Measurements from ENCODE around the gene ACTL10. TPM values are rescaled to one million over a fixed set of nuclear protein-coding genes. Genes with fewer than 3 reads are reported as not detected.
A peak's percentile ranks its signal among the peaks of the same experiment; 100 is the strongest.

Gene ACTL10
- total and polyA plus RNA-seq, 2 of the 13 experiments (the other 11 are each of a cell fraction or from before 2014, with no cell fraction given), result not detected

DNA sequence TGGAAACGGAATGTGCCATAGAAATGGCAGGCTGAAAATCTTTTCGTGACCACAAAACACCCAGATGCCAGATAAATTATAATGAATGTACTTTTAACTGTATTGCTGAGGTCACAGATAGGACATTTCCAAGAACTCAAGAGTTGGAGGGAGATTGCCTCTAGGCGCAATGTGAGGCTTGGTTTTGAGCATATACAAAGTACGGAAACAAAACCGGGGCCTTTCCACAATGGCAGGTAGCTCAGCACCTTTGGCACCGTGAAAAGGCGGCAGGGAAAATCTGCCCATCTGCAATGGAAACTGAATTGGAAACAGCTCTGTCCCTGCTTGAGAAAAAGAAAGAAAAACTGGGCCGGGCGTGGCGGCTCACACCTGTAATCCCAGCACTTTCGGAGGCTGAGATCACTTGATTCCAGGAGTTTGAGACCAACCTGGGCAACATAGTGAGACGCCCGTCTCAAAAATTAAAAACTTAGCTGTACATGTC is 15.1 kb upstream of the ACTL10 start:
- H3K9me3 ChIP-seq (ENCODE audit: low read length), result no peaks in the 10 kb centered on the region
- DNase-seq (ENCODE audit: low spot score), result no peak
- no TSS peak for BruUV-seq (replicated peaks)
- intact Hi-C loops (cut with micrococcal nuclease; ENCODE audit: unreplicated experiment) (loop anchor here (2.0 to 5.0 kb wide), 2 partner anchors 134 to 195 kb away; no protein-coding TSS in a partner anchor), in situ Hi-C loops (cut with HindIII; ENCODE audit: extremely low pct_ligation_motif_present, low pct_unique_long_range_greater_than_20kb) (loop anchor here (5.0 kb wide), 1 partner anchor 189 kb away; no protein-coding TSS in a partner anchor)
- H2AFZ ChIP-seq (ENCODE audit: low read length), result no peak overlapping the region
- FAIRE-seq, result no peak
- peaks cover 0 to 3% of the 10 kb centered on the region in 2 experiments; a peak in 1 of 5 replicates for H3K36me3 ChIP-seq (replicated peaks in 1 of 2; ENCODE audit: control insufficient read depth in 1 of 2, insufficient read depth in 2 of 2, low read length in 2 of 2)
- no peaks in the 10 kb centered on the region; the same call in 1 of the 2 replicates for H4K20me1 ChIP-seq (ENCODE audit: insufficient read depth, low read length)
- no peaks in the 10 kb centered on the region for H3K27me3 ChIP-seq (ENCODE audit: control insufficient read depth in 1 of 2, insufficient read depth in 2 of 2, low read length in 2 of 2)
- no peak overlapping the region for H3K27ac ChIP-seq (ENCODE audit: extremely low read length, insufficient read depth, low read length)
- H3K4me2 ChIP-seq (ENCODE audit: low read depth, low read length), result no peak overlapping the region
- ATAC-seq, result no peak
- CTCF ChIA-PET (ENCODE audit: low intra/inter-chr PET ratio, low total read pairs), result interaction anchor here (1.7 to 4.7 kb wide), 2 partner anchors 135 to 193 kb away, joined by 4 to 53 read pairs; no protein-coding TSS in a partner anchor
- H3K79me2 ChIP-seq (ENCODE audit: insufficient read depth, low read length), result no peaks in the 10 kb centered on the region
- POLR2A ChIA-PET, result interaction anchor here (0.8 to 2.2 kb wide), 2 partner anchors 12 to 207 kb away, joined by 3 to 8 read pairs; partner anchors contain the start of gene SNTA1
- peaks cover 37% of the 10 kb centered on the region for H3K4me1 ChIP-seq (ENCODE audit: insufficient read depth, low read length)
- WGBS (ENCODE audit: low lambda C conversion rate), result 69% methylated on average over 13 of the region's 13 CpGs
- H3K9ac ChIP-seq (ENCODE audit: insufficient read depth, low read depth, low read length), result no peak overlapping the region
- H3K4me3 ChIP-seq (replicated peaks in 1 of 3; ENCODE audit: insufficient read depth in 1 of 3, low read depth in 2 of 3, low read length in 3 of 3), result no peak overlapping the region
- TF ChIP-seq, protein P1, sequence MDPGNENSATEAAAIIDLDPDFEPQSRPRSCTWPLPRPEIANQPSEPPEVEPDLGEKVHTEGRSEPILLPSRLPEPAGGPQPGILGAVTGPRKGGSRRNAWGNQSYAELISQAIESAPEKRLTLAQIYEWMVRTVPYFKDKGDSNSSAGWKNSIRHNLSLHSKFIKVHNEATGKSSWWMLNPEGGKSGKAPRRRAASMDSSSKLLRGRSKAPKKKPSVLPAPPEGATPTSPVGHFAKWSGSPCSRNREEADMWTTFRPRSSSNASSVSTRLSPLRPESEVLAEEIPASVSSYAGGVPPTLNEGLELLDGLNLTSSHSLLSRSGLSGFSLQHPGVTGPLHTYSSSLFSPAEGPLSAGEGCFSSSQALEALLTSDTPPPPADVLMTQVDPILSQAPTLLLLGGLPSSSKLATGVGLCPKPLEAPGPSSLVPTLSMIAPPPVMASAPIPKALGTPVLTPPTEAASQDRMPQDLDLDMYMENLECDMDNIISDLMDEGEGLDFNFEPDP (CRISPR knock-in tag; conservative IDR thresholded peaks at IDR 0.05), result 0 out of 2 replicates have a peak, but pooled peaks have one; percentile 86
- TF ChIP-seq SNAI1 (CRISPR knock-in tag; IDR thresholded peaks at IDR 0.05; ENCODE audit: borderline replicate concordance), result no peak
- TF ChIP-seq RARG (CRISPR knock-in tag; IDR thresholded peaks at IDR 0.05; ENCODE audit: low read depth), result no peak
- TF ChIP-seq ELF4 (CRISPR knock-in tag; IDR thresholded peaks at IDR 0.05; ENCODE audit: borderline replicate concordance), result no peak
- TF ChIP-seq ZNF33B (CRISPR knock-in tag; IDR thresholded peaks at IDR 0.05), result 0 out of 2 replicates have a peak, but pooled peaks have one; percentile 39
- TF ChIP-seq ZNF75D (CRISPR knock-in tag; IDR thresholded peaks at IDR 0.05; ENCODE audit: borderline replicate concordance), result no peak
- TF ChIP-seq ZNF329 (CRISPR knock-in tag; IDR thresholded peaks at IDR 0.05; ENCODE audit: low read depth), result no peak
- no peak for TF ChIP-seq ADNP (CRISPR knock-in tag; IDR thresholded peaks at IDR 0.05)
- no peak for TF ChIP-seq ZNF331 (CRISPR knock-in tag; IDR thresholded peaks at IDR 0.05)
- TF ChIP-seq ZSCAN22 (CRISPR knock-in tag; IDR thresholded peaks at IDR 0.05), result no peak
- TF ChIP-seq ZFP36L1 (CRISPR knock-in tag; IDR thresholded peaks at IDR 0.05), result no peak
- no peak for TF ChIP-seq BRD4 (CRISPR knock-in tag; IDR thresholded peaks at IDR 0.05)
- no peak for TF ChIP-seq ZNF703 (CRISPR knock-in tag; IDR thresholded peaks at IDR 0.05; ENCODE audit: borderline replicate concordance)
- TF ChIP-seq, protein P2, sequence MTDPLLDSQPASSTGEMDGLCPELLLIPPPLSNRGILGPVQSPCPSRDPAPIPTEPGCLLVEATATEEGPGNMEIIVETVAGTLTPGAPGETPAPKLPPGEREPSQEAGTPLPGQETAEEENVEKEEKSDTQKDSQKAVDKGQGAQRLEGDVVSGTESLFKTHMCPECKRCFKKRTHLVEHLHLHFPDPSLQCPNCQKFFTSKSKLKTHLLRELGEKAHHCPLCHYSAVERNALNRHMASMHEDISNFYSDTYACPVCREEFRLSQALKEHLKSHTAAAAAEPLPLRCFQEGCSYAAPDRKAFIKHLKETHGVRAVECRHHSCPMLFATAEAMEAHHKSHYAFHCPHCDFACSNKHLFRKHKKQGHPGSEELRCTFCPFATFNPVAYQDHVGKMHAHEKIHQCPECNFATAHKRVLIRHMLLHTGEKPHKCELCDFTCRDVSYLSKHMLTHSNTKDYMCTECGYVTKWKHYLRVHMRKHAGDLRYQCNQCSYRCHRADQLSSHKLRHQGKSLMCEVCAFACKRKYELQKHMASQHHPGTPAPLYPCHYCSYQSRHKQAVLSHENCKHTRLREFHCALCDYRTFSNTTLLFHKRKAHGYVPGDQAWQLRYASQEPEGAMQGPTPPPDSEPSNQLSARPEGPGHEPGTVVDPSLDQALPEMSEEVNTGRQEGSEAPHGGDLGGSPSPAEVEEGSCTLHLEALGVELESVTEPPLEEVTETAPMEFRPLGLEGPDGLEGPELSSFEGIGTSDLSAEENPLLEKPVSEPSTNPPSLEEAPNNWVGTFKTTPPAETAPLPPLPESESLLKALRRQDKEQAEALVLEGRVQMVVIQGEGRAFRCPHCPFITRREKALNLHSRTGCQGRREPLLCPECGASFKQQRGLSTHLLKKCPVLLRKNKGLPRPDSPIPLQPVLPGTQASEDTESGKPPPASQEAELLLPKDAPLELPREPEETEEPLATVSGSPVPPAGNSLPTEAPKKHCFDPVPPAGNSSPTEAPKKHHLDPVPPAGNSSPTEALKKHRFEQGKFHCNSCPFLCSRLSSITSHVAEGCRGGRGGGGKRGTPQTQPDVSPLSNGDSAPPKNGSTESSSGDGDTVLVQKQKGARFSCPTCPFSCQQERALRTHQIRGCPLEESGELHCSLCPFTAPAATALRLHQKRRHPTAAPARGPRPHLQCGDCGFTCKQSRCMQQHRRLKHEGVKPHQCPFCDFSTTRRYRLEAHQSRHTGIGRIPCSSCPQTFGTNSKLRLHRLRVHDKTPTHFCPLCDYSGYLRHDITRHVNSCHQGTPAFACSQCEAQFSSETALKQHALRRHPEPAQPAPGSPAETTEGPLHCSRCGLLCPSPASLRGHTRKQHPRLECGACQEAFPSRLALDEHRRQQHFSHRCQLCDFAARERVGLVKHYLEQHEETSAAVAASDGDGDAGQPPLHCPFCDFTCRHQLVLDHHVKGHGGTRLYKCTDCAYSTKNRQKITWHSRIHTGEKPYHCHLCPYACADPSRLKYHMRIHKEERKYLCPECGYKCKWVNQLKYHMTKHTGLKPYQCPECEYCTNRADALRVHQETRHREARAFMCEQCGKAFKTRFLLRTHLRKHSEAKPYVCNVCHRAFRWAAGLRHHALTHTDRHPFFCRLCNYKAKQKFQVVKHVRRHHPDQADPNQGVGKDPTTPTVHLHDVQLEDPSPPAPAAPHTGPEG (CRISPR knock-in tag; IDR thresholded peaks at IDR 0.05), result no peak
- no peak for TF ChIP-seq HOXA3 (CRISPR knock-in tag; IDR thresholded peaks at IDR 0.05)
- TF ChIP-seq ZNF468 (CRISPR knock-in tag; IDR thresholded peaks at IDR 0.05), result no peak
- no peak for TF ChIP-seq ZFP1 (CRISPR knock-in tag; IDR thresholded peaks at IDR 0.05)
- TF ChIP-seq ZC3H13 (CRISPR knock-in tag; IDR thresholded peaks at IDR 0.05), result peak; percentile 46; the same call in 1 of the 2 replicates
- TF ChIP-seq AKAP8 (CRISPR knock-in tag; IDR thresholded peaks at IDR 0.05), result peak; percentile 6; the same call in 1 of the 2 replicates
